ENCODE data around the gene BTBD2.

Gene BTBD2

DNA sequence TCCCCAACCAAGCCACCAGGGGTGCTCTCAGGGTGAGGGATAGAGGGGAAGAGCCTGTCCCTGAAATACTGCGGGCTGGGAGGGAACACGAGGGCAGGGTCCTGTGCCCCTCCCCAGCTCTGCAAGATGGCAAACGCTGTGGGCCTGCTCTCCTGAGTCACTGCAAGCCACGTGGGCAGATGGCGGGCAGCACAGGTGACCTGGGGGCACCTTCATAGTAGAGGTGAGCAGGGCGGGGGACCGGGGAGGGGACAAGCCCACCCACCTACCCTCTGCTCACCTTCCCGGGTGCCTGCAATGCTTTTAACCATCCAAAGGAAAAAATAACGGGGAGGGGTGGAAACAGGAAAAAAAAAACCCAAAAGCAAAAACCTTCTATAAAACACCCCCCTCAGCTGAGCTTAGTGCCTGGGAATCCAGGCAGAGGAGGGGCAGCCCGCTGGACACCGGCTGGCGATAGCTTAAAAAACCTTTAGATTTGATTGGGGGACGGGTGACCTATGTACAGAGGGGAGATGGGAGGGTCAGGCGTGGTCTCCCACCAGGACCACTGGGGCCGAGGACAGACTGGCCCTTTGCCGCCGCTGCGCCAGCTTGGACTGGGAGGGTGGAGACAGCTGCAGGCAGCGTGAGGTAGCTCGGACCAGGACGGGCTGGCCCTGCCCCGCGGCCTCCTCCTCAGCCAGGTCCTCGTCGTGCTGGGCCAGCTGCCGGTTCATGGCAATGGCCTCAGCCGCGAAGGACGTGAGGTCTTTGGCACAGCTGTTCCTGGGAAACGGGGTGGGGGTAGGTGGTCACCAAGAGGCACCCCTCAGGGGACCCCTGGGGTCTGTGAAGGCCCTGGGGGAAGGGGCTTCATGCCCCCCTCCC, 23.8 kb upstream of the BTBD2 start:
- Histone ChIP-seq H3K27ac (ENCODE audit: low read length) (no peak overlapping the region), H3K9ac (ENCODE audit: low read length) (no peak overlapping the region), H3K79me2 (ENCODE audit: low read length) (peaks cover 40% of the 10 kb centered on the region), H3K27me3 (replicated peaks; ENCODE audit: insufficient read depth, low read length) (no peaks in the 10 kb centered on the region), H3K36me3 (replicated peaks; ENCODE audit: insufficient read depth, low read length) (0 out of 2 replicates have a peak, but pooled peaks cover 3% of the 10 kb centered on the region), H2AFZ (ENCODE audit: low read length) (no peak overlapping the region), H3F3A (ENCODE audit: insufficient read depth, low read length) (peaks cover 30% of the 10 kb centered on the region), H3K9me3 (replicated peaks; ENCODE audit: insufficient read depth, low read length) (no peaks in the 10 kb centered on the region), H3K4me2 (ENCODE audit: low read depth, low read length) (no peak overlapping the region), H3K4me3 (ENCODE audit: low read length) (no peak overlapping the region), H4K20me1 (ENCODE audit: insufficient read depth, low read length) (no peaks in the 10 kb centered on the region), H3K4me1 (ENCODE audit: low read length) (peaks cover 30% of the 10 kb centered on the region), H3K9me2 (replicated peaks; ENCODE audit: insufficient read depth, low read length) (no peaks in the 10 kb centered on the region)
- TF ChIP-seq, protein P1, sequence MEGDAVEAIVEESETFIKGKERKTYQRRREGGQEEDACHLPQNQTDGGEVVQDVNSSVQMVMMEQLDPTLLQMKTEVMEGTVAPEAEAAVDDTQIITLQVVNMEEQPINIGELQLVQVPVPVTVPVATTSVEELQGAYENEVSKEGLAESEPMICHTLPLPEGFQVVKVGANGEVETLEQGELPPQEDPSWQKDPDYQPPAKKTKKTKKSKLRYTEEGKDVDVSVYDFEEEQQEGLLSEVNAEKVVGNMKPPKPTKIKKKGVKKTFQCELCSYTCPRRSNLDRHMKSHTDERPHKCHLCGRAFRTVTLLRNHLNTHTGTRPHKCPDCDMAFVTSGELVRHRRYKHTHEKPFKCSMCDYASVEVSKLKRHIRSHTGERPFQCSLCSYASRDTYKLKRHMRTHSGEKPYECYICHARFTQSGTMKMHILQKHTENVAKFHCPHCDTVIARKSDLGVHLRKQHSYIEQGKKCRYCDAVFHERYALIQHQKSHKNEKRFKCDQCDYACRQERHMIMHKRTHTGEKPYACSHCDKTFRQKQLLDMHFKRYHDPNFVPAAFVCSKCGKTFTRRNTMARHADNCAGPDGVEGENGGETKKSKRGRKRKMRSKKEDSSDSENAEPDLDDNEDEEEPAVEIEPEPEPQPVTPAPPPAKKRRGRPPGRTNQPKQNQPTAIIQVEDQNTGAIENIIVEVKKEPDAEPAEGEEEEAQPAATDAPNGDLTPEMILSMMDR (IDR thresholded peaks at IDR 0.05; ENCODE audit: low read length) = no peak
- no peak for TF ChIP-seq EZH2 (optimal IDR thresholded peaks at IDR 0.05; ENCODE audit: low read depth, low read length)
- no peak for TF ChIP-seq EZH2phosphoT487 (IDR thresholded peaks at IDR 0.05; ENCODE audit: low read length)
- no peak for DNase-seq

DNA sequence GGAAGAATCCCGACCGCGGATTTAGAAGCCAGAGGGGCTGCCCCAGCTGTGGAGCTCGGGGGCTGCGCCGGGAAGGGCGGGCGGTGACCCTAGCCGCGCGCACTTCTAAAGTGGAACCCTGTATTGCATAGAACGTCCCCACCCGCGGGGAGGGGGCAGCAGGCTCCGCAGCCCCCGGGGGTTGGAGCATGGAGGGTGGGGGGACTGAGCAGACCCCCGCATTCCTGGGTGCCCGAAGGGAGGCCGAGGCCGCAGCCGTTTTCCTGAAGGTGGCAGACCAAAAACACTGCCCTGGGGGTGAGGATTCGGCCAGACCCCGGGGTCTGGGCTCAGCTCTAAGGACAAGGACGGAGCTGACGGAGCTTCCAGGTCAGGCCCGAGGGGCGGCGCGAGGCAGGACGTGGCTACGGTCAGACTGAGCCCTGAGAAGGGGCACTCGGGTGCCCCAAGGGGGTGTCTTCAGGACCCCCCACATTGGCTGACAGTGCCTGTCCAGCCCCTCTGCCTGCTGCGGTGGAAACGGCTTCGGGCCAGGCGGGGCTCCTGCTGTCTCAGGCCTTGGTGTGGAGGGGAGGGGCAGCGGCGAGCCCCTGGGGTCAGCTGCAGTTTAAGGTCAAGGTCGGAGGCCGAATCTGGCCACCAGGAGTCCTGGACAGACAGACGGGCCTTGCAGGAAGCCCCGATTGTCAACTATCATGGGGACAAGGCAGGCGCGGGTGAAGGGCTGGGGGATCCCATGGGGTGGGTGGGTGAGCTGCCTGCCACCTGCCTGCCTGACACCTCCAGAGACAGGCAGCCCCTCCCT, 23.0 kb upstream of the BTBD2 start:
- H3K27ac ChIP-seq (ENCODE audit: low read length) = no peak overlapping the region
- peak; percentile 6 for DNase-seq
- peaks cover 27% of the 10 kb centered on the region for H3F3A ChIP-seq (ENCODE audit: insufficient read depth, low read length)
- H3K9me3 ChIP-seq (replicated peaks; ENCODE audit: insufficient read depth, low read length) = no peaks in the 10 kb centered on the region
- H3K4me3 ChIP-seq (ENCODE audit: low read length) = no peak overlapping the region
- no peak overlapping the region for H3K4me2 ChIP-seq (ENCODE audit: low read depth, low read length)
- 0 out of 2 replicates have a peak, but pooled peaks cover 3% of the 10 kb centered on the region for H3K36me3 ChIP-seq (replicated peaks; ENCODE audit: insufficient read depth, low read length)
- no peak overlapping the region for H2AFZ ChIP-seq (ENCODE audit: low read length)
- no peaks in the 10 kb centered on the region for H4K20me1 ChIP-seq (ENCODE audit: insufficient read depth, low read length)
- H3K9me2 ChIP-seq (replicated peaks; ENCODE audit: insufficient read depth, low read length) = no peaks in the 10 kb centered on the region
- no peak overlapping the region for H3K9ac ChIP-seq (ENCODE audit: low read length)
- no peaks in the 10 kb centered on the region for H3K27me3 ChIP-seq (replicated peaks; ENCODE audit: insufficient read depth, low read length)
- peaks cover 32% of the 10 kb centered on the region for H3K4me1 ChIP-seq (ENCODE audit: low read length)
- peaks cover 42% of the 10 kb centered on the region for H3K79me2 ChIP-seq (ENCODE audit: low read length)
- no peak for TF ChIP-seq EZH2phosphoT487 (IDR thresholded peaks at IDR 0.05; ENCODE audit: low read length)
- TF ChIP-seq, protein P1 (IDR thresholded peaks at IDR 0.05; ENCODE audit: low read length) = no peak

- Histone ChIP-seq H3F3A (ENCODE audit: insufficient read depth, low read length) (peaks cover 27% of the 10 kb centered on the region), H2AFZ (ENCODE audit: low read length) (no peak overlapping the region), H3K4me2 (ENCODE audit: low read depth, low read length) (no peak overlapping the region), H3K9ac (ENCODE audit: low read length) (no peak overlapping the region), H3K79me2 (ENCODE audit: low read length) (peaks cover 38% of the 10 kb centered on the region), H3K27ac (ENCODE audit: low read length) (no peak overlapping the region), H3K36me3 (replicated peaks; ENCODE audit: insufficient read depth, low read length) (0 out of 2 replicates have a peak, but pooled peaks cover 3% of the 10 kb centered on the region), H3K27me3 (replicated peaks; ENCODE audit: insufficient read depth, low read length) (no peaks in the 10 kb centered on the region), H3K9me3 (replicated peaks; ENCODE audit: insufficient read depth, low read length) (no peaks in the 10 kb centered on the region), H3K9me2 (replicated peaks; ENCODE audit: insufficient read depth, low read length) (no peaks in the 10 kb centered on the region), H3K4me1 (ENCODE audit: low read length) (peaks cover 36% of the 10 kb centered on the region), H3K4me3 (ENCODE audit: low read length) (no peak overlapping the region), H4K20me1 (ENCODE audit: insufficient read depth, low read length) (no peaks in the 10 kb centered on the region)
- peak; percentile 5 for DNase-seq
- TF ChIP-seq EZH2 (optimal IDR thresholded peaks at IDR 0.05; ENCODE audit: low read depth, low read length) (no peak), EZH2phosphoT487 (IDR thresholded peaks at IDR 0.05; ENCODE audit: low read length) (no peak)
- TF ChIP-seq, protein P1 (IDR thresholded peaks at IDR 0.05; ENCODE audit: low read length) = no peak
Observed at GRCh38 chr19:2037651-2038255, 22.2 kb upstream of the BTBD2 start.

Data from MM.1S (cell line).